NT2/D1 (cell line): ENCODE measurements around the gene GALNT18.

Experiments used
- YY1 ChIP-seq: IDR thresholded peaks from 2 replicates; pipeline ENCODE4 v1.6.1; 2011; ENCODE audit not compliant: insufficient read length, insufficient read depth
- ZNF274 ChIP-seq: IDR thresholded peaks from 2 replicates; pipeline ENCODE4 v1.6.1; 2011; ENCODE audit warnings: mild to moderate bottlenecking, low read depth, low read length

GRCh38 chr11:11306855-11307254, 314.9 kb downstream of the GALNT18 start:
- TF ChIP-seq ZNF274 (no peak), YY1 (no peak)
